K562 (cell line): ENCODE data around the gene GNAT2. TPM values are rescaled to one million over a fixed set of nuclear protein-coding genes. Genes with fewer than 3 reads are reported as not detected.

Experiments
- ARHGAP35 ChIP-seq: fragments of 450-650 bp; IDR thresholded peaks from 2 replicates; pipeline ENCODE4 v1.6.1; 2018; ENCODE audit not compliant: partially characterized antibody
- CGGBP1 ChIP-seq: fragments of 250-450 bp; sonication (Bioruptor Pico); IDR thresholded peaks from 2 replicates; pipeline ENCODE4 v1.9.0; 2021; ENCODE audit warnings: mild to moderate bottlenecking
- EGR1 ChIP-seq: fragments of 450-650 bp; conservative IDR thresholded peaks from 2 replicates; pipeline ENCODE4 v1.6.1; 2017; ENCODE audit warnings: mild to moderate bottlenecking
- ESRRB ChIP-seq: fragments of 250-450 bp; sonication (Bioruptor Pico); IDR thresholded peaks from 2 replicates; pipeline ENCODE4 v1.5.0; 2020; ENCODE audit warnings: mild to moderate bottlenecking, moderate library complexity, borderline replicate concordance
- MAFF ChIP-seq: IDR thresholded peaks from 2 replicates; pipeline ENCODE4 v1.6.1; 2012; ENCODE audit warnings: low read length, improper control_type of control experiment
- MCM2 ChIP-seq: fragments of 450-650 bp; IDR thresholded peaks from 2 replicates; pipeline ENCODE4 v1.6.1; 2017; ENCODE audit warnings: low read depth, mild to moderate bottlenecking
- MXI1 ChIP-seq: IDR thresholded peaks from 2 replicates; pipeline ENCODE4 v1.6.1; 2011; ENCODE audit warnings: low read depth, mild to moderate bottlenecking, improper control_type of control experiment, low read length
- RBFOX2 ChIP-seq: fragments of 200-400 bp; formaldehyde crosslinking; IDR thresholded peaks from 2 replicates; pipeline ENCODE4 v1.6.1; 2017; ENCODE audit warnings: low read depth, mild to moderate bottlenecking, low read length, moderate library complexity
- RFX1 ChIP-seq: fragments of 450-650 bp; IDR thresholded peaks from 2 replicates; pipeline ENCODE4 v1.6.1; 2016; ENCODE audit warnings: mild to moderate bottlenecking, moderate library complexity
- ZEB2 ChIP-seq: fragments of 450-650 bp; IDR thresholded peaks from 2 replicates; pipeline ENCODE4 v1.6.1; 2016
- ZNF644 ChIP-seq: fragments of 200-800 bp; sonication (Bioruptor generic); IDR thresholded peaks from 2 replicates; pipeline ENCODE4 v1.6.1; 2016; ENCODE audit warnings: low read depth, missing genetic modification characterization, missing compliant biosample characterization
- ZNF77 ChIP-seq: fragments of 250-450 bp; sonication (Bioruptor Pico); IDR thresholded peaks from 2 replicates; pipeline ENCODE4 v1.5.0; 2020
- polyA plus RNA-seq, 8 experiments: library from polyadenylated mRNA; depleted of rRNA in 4 of 8; stranded (reverse) in 5 of 8; unstranded in 3 of 8; fragments of >200 nt; fragmentation: Nextera tagmentation in 2 of 8; fragmentation: Illumina TruSeq in 1 of 8; extraction: Ambion mirVana in 2 of 8; extraction: Trizol in 1 of 8; gene quantifications; 2 replicates each; pipeline versions ENCODE4 v1.2.1 to v1.2.3, GENCODE V29; 2011 to 2014; ENCODE audit warnings: inconsistent platforms in 1 of 8, missing spikeins in 1 of 8
- total RNA-seq, 7 experiments: library from RNA; depleted of rRNA in 6 of 7; stranded (reverse); fragments of >200 nt in 6 of 7; fragmentation: Illumina TruSeq in 2 of 7; extraction: Trizol in 2 of 7; gene quantifications; 2 replicates each; pipeline versions ENCODE4 v1.2.1 to v1.2.3, GENCODE V29; 2011 to 2021; ENCODE audit warnings: low replicate concordance in 1 of 7
- TF ChIP-seq, protein P1 (sequence below): IDR thresholded peaks from 2 replicates; pipeline ENCODE4 v1.6.1; 2011; ENCODE audit not compliant: insufficient read length; ENCODE audit errors: extremely low read depth
- TF ChIP-seq, protein P2 (sequence below): sonication (generic); formaldehyde crosslinking; IDR thresholded peaks from 2 replicates; pipeline ENCODE4 v1.4.0; 2020; ENCODE audit warnings: mild to moderate bottlenecking, missing genetic modification reagents
- TF ChIP-seq, protein P3 (sequence below): fragments of 450-650 bp; IDR thresholded peaks from 2 replicates; pipeline ENCODE4 v1.6.1; 2014; ENCODE audit warnings: low read depth, mild to moderate bottlenecking, moderate library complexity, borderline replicate concordance

The GNAT2 gene
- total and polyA plus RNA-seq, 9 of the 15 experiments (the other 6 are each of a cell fraction or from before 2014, with no cell fraction given) = 0.06 to 0.52 (median 0.24) TPM; not detected in 1

GRCh38 chr1:109667452-109668122, 48.2 kb upstream of the GNAT2 start, which contains the start of gene GSTM2 (continued):
- TF ChIP-seq EGR1 = peak; percentile 33; the same call in 1 of the 2 replicates
- TF ChIP-seq, protein P1, sequence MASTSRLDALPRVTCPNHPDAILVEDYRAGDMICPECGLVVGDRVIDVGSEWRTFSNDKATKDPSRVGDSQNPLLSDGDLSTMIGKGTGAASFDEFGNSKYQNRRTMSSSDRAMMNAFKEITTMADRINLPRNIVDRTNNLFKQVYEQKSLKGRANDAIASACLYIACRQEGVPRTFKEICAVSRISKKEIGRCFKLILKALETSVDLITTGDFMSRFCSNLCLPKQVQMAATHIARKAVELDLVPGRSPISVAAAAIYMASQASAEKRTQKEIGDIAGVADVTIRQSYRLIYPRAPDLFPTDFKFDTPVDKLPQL = no peak
- no peak for TF ChIP-seq MCM2
- TF ChIP-seq ARHGAP35 = no peak
- no peak for TF ChIP-seq ZNF77
- no peak for TF ChIP-seq ZEB2
- TF ChIP-seq, protein P2, sequence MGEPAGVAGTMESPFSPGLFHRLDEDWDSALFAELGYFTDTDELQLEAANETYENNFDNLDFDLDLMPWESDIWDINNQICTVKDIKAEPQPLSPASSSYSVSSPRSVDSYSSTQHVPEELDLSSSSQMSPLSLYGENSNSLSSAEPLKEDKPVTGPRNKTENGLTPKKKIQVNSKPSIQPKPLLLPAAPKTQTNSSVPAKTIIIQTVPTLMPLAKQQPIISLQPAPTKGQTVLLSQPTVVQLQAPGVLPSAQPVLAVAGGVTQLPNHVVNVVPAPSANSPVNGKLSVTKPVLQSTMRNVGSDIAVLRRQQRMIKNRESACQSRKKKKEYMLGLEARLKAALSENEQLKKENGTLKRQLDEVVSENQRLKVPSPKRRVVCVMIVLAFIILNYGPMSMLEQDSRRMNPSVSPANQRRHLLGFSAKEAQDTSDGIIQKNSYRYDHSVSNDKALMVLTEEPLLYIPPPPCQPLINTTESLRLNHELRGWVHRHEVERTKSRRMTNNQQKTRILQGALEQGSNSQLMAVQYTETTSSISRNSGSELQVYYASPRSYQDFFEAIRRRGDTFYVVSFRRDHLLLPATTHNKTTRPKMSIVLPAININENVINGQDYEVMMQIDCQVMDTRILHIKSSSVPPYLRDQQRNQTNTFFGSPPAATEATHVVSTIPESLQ (CRISPR knock-in tag) = no peak
- no peak for TF ChIP-seq ESRRB (CRISPR knock-in tag)
- no peak for TF ChIP-seq CGGBP1 (CRISPR knock-in tag)
- TF ChIP-seq RBFOX2 = peak; percentile 42
- TF ChIP-seq, protein P3, sequence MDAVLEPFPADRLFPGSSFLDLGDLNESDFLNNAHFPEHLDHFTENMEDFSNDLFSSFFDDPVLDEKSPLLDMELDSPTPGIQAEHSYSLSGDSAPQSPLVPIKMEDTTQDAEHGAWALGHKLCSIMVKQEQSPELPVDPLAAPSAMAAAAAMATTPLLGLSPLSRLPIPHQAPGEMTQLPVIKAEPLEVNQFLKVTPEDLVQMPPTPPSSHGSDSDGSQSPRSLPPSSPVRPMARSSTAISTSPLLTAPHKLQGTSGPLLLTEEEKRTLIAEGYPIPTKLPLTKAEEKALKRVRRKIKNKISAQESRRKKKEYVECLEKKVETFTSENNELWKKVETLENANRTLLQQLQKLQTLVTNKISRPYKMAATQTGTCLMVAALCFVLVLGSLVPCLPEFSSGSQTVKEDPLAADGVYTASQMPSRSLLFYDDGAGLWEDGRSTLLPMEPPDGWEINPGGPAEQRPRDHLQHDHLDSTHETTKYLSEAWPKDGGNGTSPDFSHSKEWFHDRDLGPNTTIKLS = no peak; the same call in 1 of the 2 replicates
- no peak for TF ChIP-seq ZNF644 (tag)
- TF ChIP-seq MAFF = no peak
- no peak for TF ChIP-seq MXI1
- no peak for TF ChIP-seq RFX1
